Endothelial cell of umbilical vein (primary cell): Measurements from ENCODE around the gene CLDN6.

Source experiments
- MYC ChIP-seq: IDR thresholded peaks from one replicate; pipeline ENCODE4 v1.6.1; 2011; ENCODE audit warnings: mild to moderate bottlenecking, low read depth, low read length
- POLR2A ChIP-seq: IDR thresholded peaks from 2 replicates; pipeline ENCODE4 v1.6.1; 2012; ENCODE audit warnings: low read depth, mild to moderate bottlenecking, control low read depth, low read length

DNA sequence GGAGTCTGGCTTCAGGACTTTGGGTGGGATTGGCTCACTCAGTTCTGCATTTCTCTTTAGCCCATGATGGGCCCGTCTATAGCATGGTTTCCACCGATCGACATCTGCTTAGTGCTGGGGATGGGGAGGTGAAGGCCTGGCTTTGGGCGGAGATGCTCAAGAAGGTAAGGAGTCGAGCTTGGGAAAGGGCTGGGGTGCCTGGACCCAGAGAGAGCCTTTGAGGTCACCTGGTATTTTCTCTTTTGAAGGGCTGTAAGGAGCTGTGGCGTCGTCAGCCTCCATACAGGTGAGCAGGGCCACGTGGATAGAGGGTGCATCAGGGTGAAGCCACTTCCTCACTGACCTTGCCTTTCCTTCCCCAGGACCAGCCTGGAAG, 8.0 kb upstream of the CLDN6 start:
- TF ChIP-seq POLR2A (no peak), MYC (no peak)
